ENCODE results near the gene FAM72B.
A peak's percentile ranks its signal among the peaks of the same experiment; 100 is the strongest.
"Not testable (repeated sequence)": the region's sequence is repeated elsewhere in the genome, so short reads cannot be mapped to it uniquely, and the experiment has no call there.

FAM72B gene

GRCh38 chr1:121200232-121200631 is 16.1 kb upstream of the FAM72B start:
- DNase-seq (ENCODE audit: low read depth) = not testable (repeated sequence)

- DNase-seq (ENCODE audit: low read depth) = not testable (repeated sequence)
Measured at GRCh38 chr1:121199763-121200162, 15.6 kb upstream of the FAM72B start.

- not testable (repeated sequence) for DNase-seq (ENCODE audit: low read depth)
Measured at GRCh38 chr1:121197095-121197882, 13.1 kb upstream of the FAM72B start.

- not testable (repeated sequence) for DNase-seq (ENCODE audit: low read depth)
Measured at GRCh38 chr1:121192512-121192911, 8.4 kb upstream of the FAM72B start.

- not testable (repeated sequence) for DNase-seq (ENCODE audit: low read depth)
Measured at GRCh38 chr1:121187914-121188313, 3.8 kb upstream of the FAM72B start.

GRCh38 chr1:121186191-121186590 is 2.1 kb upstream of the FAM72B start:
- not testable (repeated sequence) for DNase-seq (ENCODE audit: low read depth)

- DNase-seq (ENCODE audit: low read depth) = not testable (repeated sequence)
Measured at GRCh38 chr1:121185140-121185708, 1.1 kb upstream of the FAM72B start.

GRCh38 chr1:121183867-121184266 is 273 bp downstream of the FAM72B start:
- not testable (repeated sequence) for DNase-seq (ENCODE audit: low read depth)

- not testable (repeated sequence) for DNase-seq (ENCODE audit: low read depth)
Measured at GRCh38 chr1:121178197-121178596, 5.9 kb downstream of the FAM72B start.

- not testable (repeated sequence) for DNase-seq (ENCODE audit: low read depth)
Measured at GRCh38 chr1:121176649-121177048, 7.5 kb downstream of the FAM72B start.

GRCh38 chr1:121168152-121168668 is 15.9 kb downstream of the FAM72B start:
- not testable (repeated sequence) for DNase-seq (ENCODE audit: low read depth)

- not testable (repeated sequence) for DNase-seq (ENCODE audit: low read depth)
Measured at GRCh38 chr1:121167225-121167738, 16.9 kb downstream of the FAM72B start.

GRCh38 chr1:121165296-121165695 is 18.8 kb downstream of the FAM72B start:
- peak; percentile 66 for DNase-seq (ENCODE audit: low read depth)

GRCh38 chr1:121163850-121164757 is 20.0 kb downstream of the FAM72B start:
- DNase-seq (ENCODE audit: low read depth) = peak; percentile 80

- not testable (repeated sequence) for DNase-seq (ENCODE audit: low read depth)
Measured at GRCh38 chr1:121161199-121161901, 22.8 kb downstream of the FAM72B start.

- not testable (repeated sequence) for DNase-seq (ENCODE audit: low read depth)
Measured at GRCh38 chr1:121160118-121160517, 24.0 kb downstream of the FAM72B start.

GRCh38 chr1:121157609-121158008 is 26.5 kb downstream of the FAM72B start:
- not testable (repeated sequence) for DNase-seq (ENCODE audit: low read depth)

- not testable (repeated sequence) for DNase-seq (ENCODE audit: low read depth)
Measured at GRCh38 chr1:121156958-121157603, 27.1 kb downstream of the FAM72B start.

- peak; percentile 31 for DNase-seq (ENCODE audit: low read depth)
Measured at GRCh38 chr1:121155671-121156358, 28.3 kb downstream of the FAM72B start.

- DNase-seq (ENCODE audit: low read depth) = not testable (repeated sequence)
Measured at GRCh38 chr1:121154811-121155210, 29.3 kb downstream of the FAM72B start.

All from iris pigment epithelial cell (primary cell).